NCI-H2081 treated with DMSO at 0.1 percent for 48 hours (cell line): ENCODE data around the gene RXRB.

Source experiments
- DNase-seq: peaks from one replicate; lab custom pipeline; 2025; lab: John Stamatoyannopoulos, UW

RXRB gene

GRCh38 chr6:33176906-33177305 is 23.6 kb downstream of the RXRB start:
- no peak for DNase-seq

GRCh38 chr6:33175436-33176069 is 24.9 kb downstream of the RXRB start:
- DNase-seq, result no peak

DNA sequence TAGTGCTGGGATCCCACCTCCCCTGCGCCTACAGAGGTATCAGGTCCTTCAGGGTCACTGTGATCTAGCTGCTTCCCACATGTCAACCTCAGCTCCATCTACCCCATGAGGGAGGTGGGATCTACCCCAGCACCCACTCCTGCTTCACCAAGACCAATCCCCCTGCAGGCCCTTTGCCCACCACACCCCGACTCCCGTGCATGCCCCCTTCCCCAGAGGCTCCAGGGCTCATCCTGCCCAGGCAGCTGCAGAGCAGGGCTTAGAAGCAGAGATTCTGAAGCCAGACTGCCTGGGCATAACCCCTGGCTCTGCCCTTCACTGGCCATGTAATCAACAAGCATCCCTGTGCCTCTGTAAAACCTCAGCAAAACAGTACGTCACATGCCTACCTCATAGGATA is 25.7 kb downstream of the RXRB start:
- no peak for DNase-seq

DNA sequence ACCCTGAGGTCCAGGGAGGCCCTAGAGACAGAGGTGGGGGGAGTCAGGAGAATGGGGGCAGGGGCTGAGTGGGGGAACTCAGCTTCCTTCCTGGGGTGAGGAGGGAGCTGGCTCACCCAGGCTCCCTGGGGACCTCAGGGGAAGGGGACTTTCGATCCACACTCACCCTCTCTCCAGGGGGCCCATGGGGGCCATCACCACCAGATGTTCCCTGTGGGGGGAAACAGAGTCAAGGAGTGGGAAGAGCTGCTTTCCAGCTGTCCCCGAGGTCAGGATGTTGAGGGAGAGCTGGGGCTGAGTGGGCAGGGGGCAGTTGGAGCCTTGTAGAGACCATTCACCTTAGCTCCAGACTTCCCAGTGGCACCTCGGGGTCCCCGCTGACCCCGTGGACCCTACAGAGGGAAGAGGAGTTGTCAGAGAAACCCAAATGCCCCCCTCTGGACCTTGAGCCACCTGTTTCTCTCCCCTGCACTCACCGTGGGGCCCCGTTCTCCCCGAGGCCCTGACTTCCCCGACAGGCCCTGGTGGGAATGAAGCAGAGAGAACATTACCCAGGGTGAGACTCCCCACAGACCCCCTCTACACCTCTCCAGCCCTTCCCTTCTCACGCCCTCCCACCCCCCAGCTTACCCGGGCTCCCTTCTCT is 26.8 kb downstream of the RXRB start:
- DNase-seq, result no peak

GRCh38 chr6:33172688-33173534 is 27.6 kb downstream of the RXRB start:
- DNase-seq, result no peak

DNA sequence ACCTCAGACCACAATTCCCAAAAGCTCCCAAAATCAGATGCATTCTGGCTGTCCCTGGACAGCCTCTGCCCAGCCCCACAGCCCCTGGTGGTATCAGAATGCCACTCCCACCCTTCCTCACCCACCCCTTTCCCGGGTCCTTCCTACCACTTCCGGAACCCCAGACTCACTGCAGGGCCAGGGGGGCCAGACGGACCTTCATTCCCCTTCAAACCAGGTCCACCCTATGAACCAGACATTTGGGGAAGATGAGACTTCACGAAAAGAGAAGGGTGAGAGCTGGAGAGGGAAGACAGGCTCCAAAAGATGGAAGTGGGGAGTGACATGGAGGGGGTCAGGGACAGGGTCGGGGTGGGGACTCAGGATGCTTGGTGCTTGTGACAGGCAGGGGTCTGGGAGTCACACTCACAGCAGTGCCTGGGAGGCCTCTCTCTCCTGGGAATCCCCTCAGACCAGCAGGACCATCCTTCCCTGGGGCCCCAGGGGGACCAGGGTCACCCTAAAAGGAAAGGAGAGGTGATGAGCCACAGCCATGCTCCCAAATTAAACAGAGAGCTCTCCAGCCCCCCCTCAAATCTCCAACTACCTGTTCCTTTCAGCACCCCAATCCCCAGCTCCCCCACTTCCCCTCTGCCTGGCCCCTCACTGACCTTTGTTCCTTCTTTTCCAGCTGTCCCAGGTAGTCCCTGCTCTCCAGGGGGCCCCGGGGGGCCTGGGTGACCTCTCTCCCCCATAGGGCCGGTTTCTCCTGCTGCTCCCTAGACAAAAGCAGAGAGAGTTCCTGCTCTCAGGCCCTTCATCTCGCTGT is 28.4 kb downstream of the RXRB start:
- DNase-seq, result no peak

DNA sequence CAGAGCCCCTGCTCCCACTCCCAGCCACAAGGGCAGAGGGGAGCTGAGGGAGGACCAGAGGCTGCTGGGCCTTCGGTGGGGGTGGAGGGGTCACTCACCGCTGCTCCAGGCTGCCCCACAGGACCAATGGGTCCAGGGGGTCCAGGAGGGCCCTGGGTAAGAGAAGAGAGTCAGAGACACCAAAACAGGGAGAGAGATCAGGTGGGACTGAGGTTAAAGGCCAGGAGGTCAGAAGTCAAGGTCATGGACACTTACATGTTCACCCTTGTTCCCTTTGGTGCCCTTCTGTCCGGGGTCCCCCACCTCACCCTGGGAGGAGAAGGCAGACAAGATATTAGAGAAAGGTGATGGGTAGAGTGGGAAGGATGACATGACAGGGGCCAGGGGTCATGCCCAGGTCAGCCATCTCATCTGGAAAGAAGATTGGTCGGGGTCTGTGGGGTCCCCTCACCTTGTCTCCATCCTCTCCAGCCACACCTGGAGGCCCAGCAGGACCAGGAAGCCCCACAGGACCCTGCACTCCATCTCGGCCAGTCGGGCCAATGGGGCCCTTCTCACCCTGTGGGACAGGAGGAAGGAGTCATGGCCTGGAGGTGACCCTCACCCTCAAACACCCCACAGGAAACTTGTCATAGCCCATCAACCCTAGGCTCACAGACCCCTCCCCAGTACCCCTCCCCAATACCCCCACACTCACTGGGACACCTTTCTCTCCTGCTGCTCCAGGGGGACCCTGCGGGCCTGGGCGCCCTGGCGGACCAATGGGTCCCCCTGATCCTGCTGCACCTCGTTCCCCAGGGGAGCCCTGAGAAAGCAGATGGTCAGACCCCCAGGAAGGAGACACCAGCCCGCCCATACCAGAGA is 29.2 kb downstream of the RXRB start:
- DNase-seq, result no peak

DNA sequence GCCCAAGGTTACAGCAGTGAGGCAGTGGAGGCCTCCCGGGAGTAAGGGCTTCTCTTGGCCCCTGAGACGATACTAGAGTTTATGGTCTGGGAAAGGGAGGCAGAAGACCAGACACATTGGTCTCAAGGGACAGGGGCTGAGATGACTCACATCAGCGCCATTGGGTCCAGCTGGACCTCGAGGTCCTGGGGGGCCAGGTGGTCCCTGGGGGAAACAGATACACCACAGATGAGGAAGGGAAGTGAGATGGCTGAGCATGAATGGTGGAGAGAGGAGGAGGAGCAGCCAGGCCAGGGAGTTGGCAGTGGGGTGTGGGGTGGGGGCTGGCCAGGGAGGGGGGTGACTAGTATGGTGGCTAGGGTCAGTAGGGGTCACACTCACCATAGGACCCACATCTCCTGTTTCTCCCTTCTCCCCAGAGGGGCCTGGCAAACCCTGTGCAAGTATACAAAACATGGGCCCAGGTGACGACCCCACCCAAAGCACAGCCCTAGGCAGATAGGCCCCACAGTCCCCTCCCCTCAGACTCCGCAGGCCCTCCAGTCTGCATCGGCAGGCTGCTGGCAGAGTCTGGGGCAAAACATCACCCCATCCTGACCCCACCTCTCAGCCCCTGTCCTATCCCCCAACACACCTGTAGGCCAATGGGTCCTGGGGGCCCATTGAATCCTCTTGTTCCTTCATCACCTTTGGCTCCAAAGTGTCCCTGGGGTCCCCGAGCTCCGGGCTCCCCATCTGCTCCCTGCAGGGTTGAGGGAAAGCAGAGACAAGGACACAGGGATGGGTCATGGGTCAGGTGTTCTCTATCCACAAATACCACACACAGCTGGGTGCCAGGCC is 30.1 kb downstream of the RXRB start:
- DNase-seq, result no peak

DNA sequence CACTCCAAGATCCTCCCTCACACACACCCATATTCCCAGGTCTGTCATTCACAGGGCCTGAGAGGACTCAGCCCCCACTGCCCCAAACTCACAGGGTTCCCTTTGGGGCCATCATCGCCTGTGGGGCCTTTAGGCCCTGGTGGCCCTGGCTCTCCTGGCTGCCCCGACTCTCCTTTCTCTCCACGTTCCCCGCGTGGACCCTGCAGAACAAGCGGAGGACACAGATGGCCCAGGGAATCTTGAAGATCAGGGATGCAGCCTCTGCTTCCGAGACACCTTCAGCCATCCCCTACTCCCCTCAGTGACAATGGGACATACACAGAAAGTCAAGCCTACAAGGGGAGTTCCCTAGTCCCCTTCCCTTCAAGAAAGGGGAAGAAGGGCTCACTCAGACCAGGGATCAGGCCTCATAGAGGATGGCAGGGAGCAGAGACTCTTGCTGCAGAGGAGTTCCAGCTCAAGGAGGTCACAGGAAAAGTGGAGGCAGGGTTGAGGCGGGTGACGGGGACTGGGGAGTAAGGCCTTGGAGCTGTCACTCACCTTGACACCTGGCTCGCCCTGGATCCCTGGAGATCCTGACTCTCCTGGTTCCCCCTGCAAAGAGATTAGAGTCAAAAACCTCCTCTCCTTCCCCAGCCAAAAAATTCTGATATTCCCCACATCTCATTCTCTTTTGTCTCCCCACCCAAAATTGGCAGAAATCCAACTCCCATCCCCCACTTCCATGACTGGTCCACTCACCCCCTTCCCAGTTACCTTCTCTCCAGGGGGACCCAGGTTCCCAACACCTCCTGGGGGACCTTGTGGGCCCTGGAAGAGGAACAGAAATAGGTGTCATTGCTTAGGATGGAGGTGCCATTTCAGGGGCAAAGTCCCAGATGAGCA is 30.9 kb downstream of the RXRB start:
- DNase-seq, result no peak

- no peak for DNase-seq
These were observed 31.8 kb downstream of the RXRB start for GRCh38 chr6:33168639-33169038.

DNA sequence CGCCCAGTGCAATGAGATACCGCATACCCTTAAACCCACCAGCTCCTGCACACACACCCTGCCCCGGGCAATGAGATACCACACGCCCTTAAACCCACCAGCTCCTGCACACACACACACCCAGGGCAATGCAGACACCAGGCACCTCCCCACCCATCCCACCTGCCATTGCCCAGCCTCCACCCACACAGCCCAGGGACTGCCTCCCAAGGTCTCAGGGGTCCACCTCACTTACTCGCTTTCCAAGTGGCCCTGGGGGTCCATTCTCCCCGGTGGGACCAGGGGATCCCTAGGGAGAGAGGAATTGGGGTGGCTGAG is 32.2 kb downstream of the RXRB start:
- DNase-seq, result no peak

GRCh38 chr6:33167374-33168283 is 32.8 kb downstream of the RXRB start:
- DNase-seq, result no peak

- DNase-seq, result no peak
These were observed 33.7 kb downstream of the RXRB start for GRCh38 chr6:33166811-33167210.

- DNase-seq, result no peak
These were observed 34.1 kb downstream of the RXRB start for GRCh38 chr6:33166363-33166762.

- no peak for DNase-seq
These were observed 34.7 kb downstream of the RXRB start for GRCh38 chr6:33165581-33166258.

- DNase-seq, result no peak
These were observed 35.6 kb downstream of the RXRB start for GRCh38 chr6:33164665-33165373.

DNA sequence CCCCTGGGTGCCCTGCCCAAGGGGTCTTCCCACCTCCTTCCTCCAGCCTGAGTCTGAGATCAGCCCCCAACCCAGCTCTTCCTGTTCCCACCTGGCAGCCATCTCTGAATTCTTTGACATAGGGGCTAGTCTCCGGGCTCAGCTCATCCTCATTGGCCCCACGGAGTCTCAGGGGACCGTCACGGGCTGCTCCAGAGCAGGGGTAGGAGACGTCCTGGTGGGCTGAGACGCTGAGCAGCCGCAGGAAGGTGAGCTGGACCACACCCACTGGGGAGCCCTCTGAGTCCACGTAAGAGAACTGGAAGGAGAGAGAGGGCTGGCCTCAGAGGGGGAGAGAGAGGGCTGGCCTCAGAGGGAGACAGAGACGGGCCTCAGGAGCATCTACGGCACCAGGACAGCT is 36.3 kb downstream of the RXRB start:
- no peak for DNase-seq
